WTC11 (cell line): ENCODE data around the gene HDAC1. TPM values are rescaled to one million over a fixed set of nuclear protein-coding genes. Genes with fewer than 3 reads are reported as not detected.

Experiments used
- ATAC-seq: fragments of 200-7000 bp; cut with Tn5 transposase; 2 replicates; pipeline ENCODE4 v1.10.0; 2021; ENCODE audit warnings: mild to moderate bottlenecking, moderate library complexity
- CTCF ChIA-PET: fragments of 300-600 bp; sonication (Branson Sonifier 250); formaldehyde crosslinking; loops from one replicate; lab custom pipeline; 2021; ENCODE audit warnings: antibody characterized with exemption; lab: Charles Lee
- POLR2A ChIA-PET: fragments of 350-600 bp; sonication (Branson Sonifier 250); formaldehyde crosslinking; loops from one replicate; lab custom pipeline; 2021; ENCODE audit warnings: antibody characterized with exemption; lab: Charles Lee
- DNase-seq: peaks from one replicate; pipeline ENCODE4 v3.0.0; 2021; ENCODE audit warnings: low spot score
- H3K27ac Mint-ChIP-seq: 2 replicates; pipeline ENCODE4 v1.8.0; 2021; ENCODE audit warnings: mixed read lengths
- H3K27me3 Mint-ChIP-seq: 2 replicates; pipeline ENCODE4 v1.8.0; 2021; ENCODE audit warnings: low read depth, mild to moderate bottlenecking, moderate library complexity, mixed read lengths
- H3K36me3 Mint-ChIP-seq: 2 replicates; pipeline ENCODE4 v1.8.0; 2021; ENCODE audit warnings: mixed read lengths
- H3K4me1 Mint-ChIP-seq: 2 replicates; pipeline ENCODE4 v1.8.0; 2022; ENCODE audit warnings: mixed read lengths
- H3K4me3 Mint-ChIP-seq: 2 replicates; pipeline ENCODE4 v1.8.0; 2021; ENCODE audit warnings: mild to moderate bottlenecking, moderate library complexity, mixed read lengths
- H3K9me3 Mint-ChIP-seq: 2 replicates; pipeline ENCODE4 v1.8.0; 2021; ENCODE audit warnings: mixed read lengths
- AFF4 ChIP-seq: sonication (generic); formaldehyde crosslinking; IDR thresholded peaks from 2 replicates; pipeline ENCODE4 v1.8.1; 2023; ENCODE audit warnings: mild to moderate bottlenecking, missing genetic modification reagents, borderline replicate concordance
- ATF3 ChIP-seq: sonication (generic); formaldehyde crosslinking; conservative IDR thresholded peaks from 2 replicates; pipeline ENCODE4 v1.8.1; 2022; ENCODE audit warnings: mild to moderate bottlenecking, missing genetic modification reagents
- CDX4 ChIP-seq: fragments of 250-450 bp; sonication (Bioruptor Pico); IDR thresholded peaks from 2 replicates; pipeline ENCODE4 v1.9.0; 2021; ENCODE audit warnings: moderate library complexity, mild to moderate bottlenecking, inconsistent platforms, borderline replicate concordance
- CREM ChIP-seq: sonication (generic); formaldehyde crosslinking; IDR thresholded peaks from 2 replicates; pipeline ENCODE4 v1.8.1; 2022; ENCODE audit warnings: mild to moderate bottlenecking, missing genetic modification reagents, moderate library complexity
- ELF4 ChIP-seq: sonication (generic); formaldehyde crosslinking; IDR thresholded peaks from 2 replicates; pipeline ENCODE4 v1.8.1; 2022; ENCODE audit warnings: low read depth, mild to moderate bottlenecking, moderate library complexity, missing genetic modification reagents
- EMX1 ChIP-seq: fragments of 250-450 bp; sonication (Bioruptor Pico); IDR thresholded peaks from 2 replicates; pipeline ENCODE4 v1.8.0; 2021; ENCODE audit warnings: mild to moderate bottlenecking
- ESRRA ChIP-seq: sonication (generic); formaldehyde crosslinking; IDR thresholded peaks from 2 replicates; pipeline ENCODE4 v1.8.1; 2022; ENCODE audit warnings: mild to moderate bottlenecking, missing genetic modification reagents, borderline replicate concordance
- ETV6 ChIP-seq: sonication (generic); formaldehyde crosslinking; IDR thresholded peaks from 2 replicates; pipeline ENCODE4 v1.8.1; 2022; ENCODE audit warnings: mild to moderate bottlenecking, missing genetic modification reagents
- FOXJ3 ChIP-seq: sonication (generic); formaldehyde crosslinking; IDR thresholded peaks from 2 replicates; pipeline ENCODE4 v1.9.0; 2021; ENCODE audit warnings: missing genetic modification reagents, mild to moderate bottlenecking, borderline replicate concordance
- FOXK1 ChIP-seq: sonication (generic); formaldehyde crosslinking; IDR thresholded peaks from 2 replicates; pipeline ENCODE4 v1.8.0; 2022; ENCODE audit warnings: mild to moderate bottlenecking, moderate library complexity, missing genetic modification reagents
- FOXP1 ChIP-seq: sonication (generic); formaldehyde crosslinking; IDR thresholded peaks from 2 replicates; pipeline ENCODE4 v1.8.0; 2022; ENCODE audit warnings: missing genetic modification reagents, mild to moderate bottlenecking, moderate library complexity, borderline replicate concordance
- GTF2I ChIP-seq: fragments of 250-450 bp; sonication (Bioruptor Pico); conservative IDR thresholded peaks from 2 replicates; pipeline ENCODE4 v1.4.0; 2021; ENCODE audit warnings: mild to moderate bottlenecking
- JUN ChIP-seq: sonication (generic); formaldehyde crosslinking; IDR thresholded peaks from 2 replicates; pipeline ENCODE4 v1.8.0; 2023; ENCODE audit warnings: mild to moderate bottlenecking, missing genetic modification reagents
- MXD4 ChIP-seq: fragments of 250-450 bp; sonication (Bioruptor Pico); IDR thresholded peaks from 2 replicates; pipeline ENCODE4 v1.8.0; 2021; ENCODE audit warnings: mild to moderate bottlenecking, moderate library complexity, borderline replicate concordance
- MYBL2 ChIP-seq: sonication (generic); formaldehyde crosslinking; IDR thresholded peaks from 2 replicates; pipeline ENCODE4 v1.8.1; 2023; ENCODE audit warnings: mild to moderate bottlenecking, moderate library complexity, missing genetic modification reagents
- NFYB ChIP-seq: sonication (generic); formaldehyde crosslinking; conservative IDR thresholded peaks from 2 replicates; pipeline ENCODE4 v1.8.0; 2022; ENCODE audit warnings: low read depth, missing genetic modification reagents
- OVOL2 ChIP-seq: fragments of 250-450 bp; sonication (Bioruptor Pico); IDR thresholded peaks from 2 replicates; pipeline ENCODE4 v1.9.0; 2021; ENCODE audit warnings: mild to moderate bottlenecking, borderline replicate concordance
- PRDM15 ChIP-seq: sonication (generic); formaldehyde crosslinking; IDR thresholded peaks from 2 replicates; pipeline ENCODE4 v1.8.0; 2022; ENCODE audit warnings: missing genetic modification reagents
- RELA ChIP-seq: sonication (generic); formaldehyde crosslinking; IDR thresholded peaks from 2 replicates; pipeline ENCODE4 v1.8.1; 2022; ENCODE audit warnings: missing genetic modification reagents, mild to moderate bottlenecking, borderline replicate concordance
- SMAD3 ChIP-seq: sonication (generic); formaldehyde crosslinking; IDR thresholded peaks from 2 replicates; pipeline ENCODE4 v1.8.0; 2022; ENCODE audit warnings: missing genetic modification reagents, mild to moderate bottlenecking, borderline replicate concordance
- SMAD4 ChIP-seq: sonication (generic); formaldehyde crosslinking; IDR thresholded peaks from 2 replicates; pipeline ENCODE4 v1.8.0; 2022; ENCODE audit warnings: mild to moderate bottlenecking, missing genetic modification reagents
- TCF7 ChIP-seq: sonication (generic); formaldehyde crosslinking; IDR thresholded peaks from 2 replicates; pipeline ENCODE4 v1.8.0; 2022; ENCODE audit warnings: mild to moderate bottlenecking, low read depth, missing genetic modification reagents, moderate library complexity
- TEAD1 ChIP-seq: sonication (generic); formaldehyde crosslinking; IDR thresholded peaks from 2 replicates; pipeline ENCODE4 v1.8.0; 2022; ENCODE audit warnings: mild to moderate bottlenecking, missing genetic modification reagents
- USF2 ChIP-seq: sonication (generic); formaldehyde crosslinking; IDR thresholded peaks from 2 replicates; pipeline ENCODE4 v1.8.1; 2023; ENCODE audit warnings: mild to moderate bottlenecking, missing genetic modification reagents, moderate library complexity
- ZNF138 ChIP-seq: sonication (generic); formaldehyde crosslinking; conservative IDR thresholded peaks from 2 replicates; pipeline ENCODE4 v1.8.1; 2022; ENCODE audit warnings: mild to moderate bottlenecking, moderate library complexity, missing genetic modification reagents
- ZNF416 ChIP-seq: fragments of 250-450 bp; sonication (Bioruptor Pico); IDR thresholded peaks from 2 replicates; pipeline ENCODE4 v1.9.0; 2021; ENCODE audit warnings: mild to moderate bottlenecking, inconsistent platforms
- total RNA-seq: library from RNA; stranded (reverse); gene quantifications from 3 replicates; pipeline ENCODE4 v1.2.3, GENCODE V29; 2021

Gene HDAC1
- total RNA-seq, 1 experiment from 2014 or later: 108 TPM

- Mint-ChIP-seq H3K4me3 (no peak overlapping the region), H3K27me3 (no peaks in the 10 kb centered on the region), H3K4me1 (no peaks in the 10 kb centered on the region), H3K36me3 (peaks cover 69% of the 10 kb centered on the region), H3K27ac (no peak overlapping the region), H3K9me3 (no peaks in the 10 kb centered on the region)
- ChIA-PET CTCF (interaction anchor here (1.0 kb wide), 1 partner anchor 17 kb away, joined by 3 read pairs; the partner anchor contains the start of gene BSDC1), POLR2A (no interaction called here)
- TF ChIP-seq JUN (CRISPR knock-in tag): no peak
- no peak for TF ChIP-seq MYBL2 (CRISPR knock-in tag)
- no peak for TF ChIP-seq CREM
- no peak for TF ChIP-seq ZNF138 (CRISPR knock-in tag)
- TF ChIP-seq SMAD4 (CRISPR knock-in tag): no peak
- TF ChIP-seq FOXP1 (CRISPR knock-in tag): no peak
- no peak for TF ChIP-seq NFYB (CRISPR knock-in tag)
- no peak for TF ChIP-seq FOXK1
- TF ChIP-seq PRDM15: no peak
- TF ChIP-seq CDX4: no peak
- TF ChIP-seq GTF2I: no peak
- no peak for TF ChIP-seq MXD4 (CRISPR knock-in tag)
- DNase-seq (no peak), ATAC-seq (no peak)
Observed at GRCh38 chr1:32377541-32378220, 85.8 kb downstream of the HDAC1 start.

- CTCF ChIA-PET: no interaction called here
- POLR2A ChIA-PET: no interaction called here
- no peaks in the 10 kb centered on the region for H3K4me1 Mint-ChIP-seq
- no peak overlapping the region; the same call in 1 of the 2 replicates for H3K27ac Mint-ChIP-seq
- H3K4me3 Mint-ChIP-seq: no peak overlapping the region
- no peaks in the 10 kb centered on the region for H3K9me3 Mint-ChIP-seq
- no peak for DNase-seq
- peaks cover 66% of the 10 kb centered on the region for H3K36me3 Mint-ChIP-seq
- H3K27me3 Mint-ChIP-seq: no peaks in the 10 kb centered on the region
- ATAC-seq: no peak
- TF ChIP-seq ZNF416 (no peak), SMAD3 (no peak), ATF3 (CRISPR knock-in tag) (no peak), ELF4 (no peak), EMX1 (no peak), TEAD1 (CRISPR knock-in tag) (no peak), OVOL2 (CRISPR knock-in tag) (no peak), MYBL2 (CRISPR knock-in tag) (no peak), ETV6 (no peak), TCF7 (no peak), RELA (CRISPR knock-in tag) (no peak), AFF4 (CRISPR knock-in tag) (no peak), ESRRA (CRISPR knock-in tag) (no peak), CDX4 (no peak), USF2 (CRISPR knock-in tag) (no peak), FOXJ3 (no peak)
Observed at GRCh38 chr1:32380057-32380456, 88.2 kb downstream of the HDAC1 start.
